MM.1S (cell line): ENCODE results near the gene ACER2.

Experiments used
- DNase-seq: peaks from one replicate; pipeline ENCODE4 v3.0.0-alpha.2; 2015
- H2AFZ ChIP-seq: fragments of 300-600 bp; sonication (generic); 2 replicates; pipeline ENCODE4 v1.6.0; 2016; ENCODE audit warnings: antibody characterized with exemption, low read length
- H3F3A ChIP-seq: fragments of 300-600 bp; sonication (generic); 2 replicates; pipeline ENCODE4 v1.6.1; 2016; ENCODE audit warnings: mild to moderate bottlenecking, antibody characterized with exemption, low read length, moderate library complexity, mixed read lengths; ENCODE audit not compliant: insufficient read depth
- H3K27ac ChIP-seq: fragments of 300-600 bp; sonication (generic); 2 replicates; pipeline ENCODE4 v1.5.1; 2016; ENCODE audit warnings: mild to moderate bottlenecking, low read length
- H3K27me3 ChIP-seq: fragments of 300-600 bp; sonication (generic); replicated peaks from 2 replicates; pipeline ENCODE4 v1.6.0; 2016; ENCODE audit warnings: low read length; ENCODE audit not compliant: insufficient read depth
- H3K36me3 ChIP-seq: fragments of 300-600 bp; sonication (generic); replicated peaks from 2 replicates; pipeline ENCODE4 v1.6.1; 2016; ENCODE audit warnings: mild to moderate bottlenecking, low read length, mixed read lengths; ENCODE audit not compliant: insufficient read depth
- H3K4me1 ChIP-seq: fragments of 300-600 bp; sonication (generic); 2 replicates; pipeline ENCODE4 v1.6.1; 2016; ENCODE audit warnings: low read length, mixed read lengths
- H3K4me2 ChIP-seq: fragments of 300-600 bp; sonication (generic); 2 replicates; pipeline ENCODE4 v1.6.0; 2016; ENCODE audit warnings: low read depth, low read length
- H3K4me3 ChIP-seq: fragments of 300-600 bp; sonication (generic); 2 replicates; pipeline ENCODE4 v1.5.1; 2016; ENCODE audit warnings: low read length, mixed read lengths
- H3K79me2 ChIP-seq: fragments of 300-600 bp; sonication (generic); 2 replicates; pipeline ENCODE4 v1.6.1; 2016; ENCODE audit warnings: mixed run types, low read length, mixed read lengths
- H3K9ac ChIP-seq: fragments of 300-600 bp; sonication (generic); 2 replicates; pipeline ENCODE4 v1.6.1; 2016; ENCODE audit warnings: low read length, mixed read lengths
- H3K9me2 ChIP-seq: fragments of 300-600 bp; sonication (generic); replicated peaks from 2 replicates; pipeline ENCODE4 v1.6.1; 2016; ENCODE audit warnings: mild to moderate bottlenecking, low read length, mixed read lengths; ENCODE audit not compliant: insufficient read depth
- H3K9me3 ChIP-seq: fragments of 300-600 bp; sonication (generic); replicated peaks from 2 replicates; pipeline ENCODE4 v1.6.1; 2016; ENCODE audit warnings: mild to moderate bottlenecking, low read length, mixed read lengths; ENCODE audit not compliant: insufficient read depth
- H4K20me1 ChIP-seq: fragments of 300-600 bp; sonication (generic); 2 replicates; pipeline ENCODE4 v1.6.1; 2016; ENCODE audit warnings: mild to moderate bottlenecking, low read length, moderate library complexity, mixed read lengths; ENCODE audit not compliant: insufficient read depth
- EZH2 ChIP-seq: fragments of 300-600 bp; sonication (generic); optimal IDR thresholded peaks from 2 replicates; pipeline ENCODE3; 2017; ENCODE audit warnings: low read depth, mild to moderate bottlenecking, antibody characterized with exemption, low read length, mixed read lengths
- EZH2phosphoT487 ChIP-seq: fragments of 300-600 bp; sonication (generic); IDR thresholded peaks from 2 replicates; pipeline ENCODE4 v1.6.1; 2018; ENCODE audit warnings: antibody characterized with exemption, low read length
- TF ChIP-seq, protein P1 (sequence below): fragments of 300-600 bp; sonication (generic); IDR thresholded peaks from 2 replicates; pipeline ENCODE4 v1.5.1; 2016; ENCODE audit warnings: antibody characterized with exemption, low read length, mixed read lengths

ACER2 gene

DNA sequence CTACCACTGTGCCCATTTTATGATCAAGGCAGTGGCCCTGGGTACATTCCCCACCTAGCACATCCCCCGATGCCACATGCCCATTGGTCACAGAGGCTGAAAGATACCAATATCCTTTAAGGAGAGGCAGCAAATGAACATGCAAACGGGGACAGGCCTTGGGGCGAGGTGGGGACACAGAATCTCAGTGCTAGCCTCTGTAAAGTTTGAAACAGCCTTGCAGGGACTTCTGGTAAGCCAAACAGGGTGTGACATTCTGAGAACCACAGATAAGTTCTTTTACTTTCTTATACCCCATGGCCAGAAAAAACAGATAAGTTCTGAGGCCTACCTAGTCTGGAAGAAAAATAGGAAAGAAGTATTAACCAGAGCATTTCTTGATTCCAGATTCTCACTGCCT lies 60.5 kb downstream of the ACER2 start:
- Histone ChIP-seq H3K79me2 (no peaks in the 10 kb centered on the region), H3K27ac (no peak overlapping the region), H3K27me3 (no peaks in the 10 kb centered on the region), H2AFZ (no peak overlapping the region), H3K4me1 (no peaks in the 10 kb centered on the region), H3K9me2 (no peaks in the 10 kb centered on the region), H3K9me3 (no peaks in the 10 kb centered on the region), H3K36me3 (no peaks in the 10 kb centered on the region), H3F3A (no peaks in the 10 kb centered on the region), H3K4me3 (no peak overlapping the region), H3K4me2 (no peak overlapping the region), H3K9ac (no peak overlapping the region), H4K20me1 (no peaks in the 10 kb centered on the region)
- TF ChIP-seq EZH2phosphoT487: no peak
- TF ChIP-seq, protein P1, sequence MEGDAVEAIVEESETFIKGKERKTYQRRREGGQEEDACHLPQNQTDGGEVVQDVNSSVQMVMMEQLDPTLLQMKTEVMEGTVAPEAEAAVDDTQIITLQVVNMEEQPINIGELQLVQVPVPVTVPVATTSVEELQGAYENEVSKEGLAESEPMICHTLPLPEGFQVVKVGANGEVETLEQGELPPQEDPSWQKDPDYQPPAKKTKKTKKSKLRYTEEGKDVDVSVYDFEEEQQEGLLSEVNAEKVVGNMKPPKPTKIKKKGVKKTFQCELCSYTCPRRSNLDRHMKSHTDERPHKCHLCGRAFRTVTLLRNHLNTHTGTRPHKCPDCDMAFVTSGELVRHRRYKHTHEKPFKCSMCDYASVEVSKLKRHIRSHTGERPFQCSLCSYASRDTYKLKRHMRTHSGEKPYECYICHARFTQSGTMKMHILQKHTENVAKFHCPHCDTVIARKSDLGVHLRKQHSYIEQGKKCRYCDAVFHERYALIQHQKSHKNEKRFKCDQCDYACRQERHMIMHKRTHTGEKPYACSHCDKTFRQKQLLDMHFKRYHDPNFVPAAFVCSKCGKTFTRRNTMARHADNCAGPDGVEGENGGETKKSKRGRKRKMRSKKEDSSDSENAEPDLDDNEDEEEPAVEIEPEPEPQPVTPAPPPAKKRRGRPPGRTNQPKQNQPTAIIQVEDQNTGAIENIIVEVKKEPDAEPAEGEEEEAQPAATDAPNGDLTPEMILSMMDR: no peak
- no peak for TF ChIP-seq EZH2
- DNase-seq: no peak

DNA sequence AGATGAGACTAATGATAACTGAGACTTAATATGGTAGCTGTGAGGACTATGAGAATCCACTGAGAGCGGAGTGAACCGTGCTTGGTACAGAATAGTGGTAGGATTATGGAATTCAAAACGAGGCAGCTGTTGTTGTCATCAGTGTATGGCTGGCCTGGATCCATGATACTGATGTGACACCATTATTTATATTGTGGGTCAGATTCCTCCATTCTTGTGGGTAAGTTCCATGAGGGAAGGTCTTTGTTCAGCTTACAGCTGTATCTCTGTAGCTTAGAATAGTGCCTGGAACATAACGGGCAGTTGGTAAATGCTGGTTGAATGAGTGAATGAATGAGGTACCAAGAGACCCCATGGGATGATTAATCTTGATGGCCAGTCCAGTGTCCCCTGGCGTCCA lies 61.8 kb downstream of the ACER2 start:
- no peak for DNase-seq
- no peak overlapping the region for H3K9ac ChIP-seq
- H3K4me3 ChIP-seq: no peak overlapping the region
- TF ChIP-seq EZH2phosphoT487 (no peak), EZH2 (no peak)
- TF ChIP-seq, protein P1: no peak
- H3K36me3 ChIP-seq: no peaks in the 10 kb centered on the region
- H3K4me2 ChIP-seq: no peak overlapping the region
- H3K9me3 ChIP-seq: no peaks in the 10 kb centered on the region
- H3K27me3 ChIP-seq: no peaks in the 10 kb centered on the region
- no peaks in the 10 kb centered on the region for H3F3A ChIP-seq
- H4K20me1 ChIP-seq: no peaks in the 10 kb centered on the region
- H3K4me1 ChIP-seq: no peaks in the 10 kb centered on the region
- H3K9me2 ChIP-seq: no peaks in the 10 kb centered on the region
- no peak overlapping the region for H2AFZ ChIP-seq
- no peaks in the 10 kb centered on the region for H3K79me2 ChIP-seq
- no peak overlapping the region for H3K27ac ChIP-seq

DNA sequence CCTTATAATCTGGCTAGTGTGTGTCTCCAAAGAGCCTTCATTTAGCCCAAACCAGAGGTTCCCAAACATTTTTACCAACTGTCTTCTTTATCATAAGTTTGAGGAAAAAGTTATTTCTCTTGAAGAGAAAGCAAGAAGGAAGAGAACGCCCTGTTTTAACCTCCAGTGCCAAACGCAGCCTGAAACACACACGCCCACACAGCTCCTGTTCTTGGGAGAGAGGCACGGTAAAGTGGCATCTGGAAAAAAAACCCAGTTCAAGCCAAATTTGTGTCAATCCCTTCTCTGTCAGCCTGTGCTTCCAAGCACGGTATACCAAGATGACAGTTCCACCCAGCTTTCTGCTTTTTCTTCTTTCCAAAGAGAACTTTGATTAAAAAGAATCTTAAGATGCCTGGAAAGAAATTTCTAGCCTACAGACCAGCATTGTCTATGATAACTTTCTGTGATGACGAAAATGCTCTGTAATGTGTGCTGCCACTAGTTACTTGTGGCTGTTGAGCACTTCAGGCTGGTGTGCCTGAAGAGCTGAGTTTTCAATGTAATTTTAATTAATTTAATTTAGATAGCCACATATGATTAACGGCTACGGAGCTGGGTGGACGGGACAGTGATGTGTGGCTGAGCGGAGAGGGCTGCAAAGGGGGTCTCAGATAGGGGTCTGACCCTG lies 62.3 kb downstream of the ACER2 start:
- H4K20me1 ChIP-seq: no peaks in the 10 kb centered on the region
- H3K4me2 ChIP-seq: no peak overlapping the region
- H3K27me3 ChIP-seq: no peaks in the 10 kb centered on the region
- no peak overlapping the region for H3K9ac ChIP-seq
- H3K36me3 ChIP-seq: no peaks in the 10 kb centered on the region
- no peaks in the 10 kb centered on the region for H3K9me2 ChIP-seq
- DNase-seq: no peak
- no peaks in the 10 kb centered on the region for H3K4me1 ChIP-seq
- no peak overlapping the region for H2AFZ ChIP-seq
- no peak overlapping the region for H3K4me3 ChIP-seq
- H3K9me3 ChIP-seq: no peaks in the 10 kb centered on the region
- H3F3A ChIP-seq: no peaks in the 10 kb centered on the region
- H3K79me2 ChIP-seq: no peaks in the 10 kb centered on the region
- TF ChIP-seq, protein P1: no peak
- no peak for TF ChIP-seq EZH2phosphoT487
- no peak for TF ChIP-seq EZH2
- no peak overlapping the region for H3K27ac ChIP-seq
